HEK293 (cell line): ENCODE results near the gene PLEKHA6.

Source experiments
- MYNN ChIP-seq: fragments of 450-650 bp; formaldehyde crosslinking; IDR thresholded peaks from 2 replicates; pipeline ENCODE4 v1.5.1; 2016; ENCODE audit warnings: missing biosample characterization, missing genetic modification characterization, borderline replicate concordance
- SP2 ChIP-seq: fragments of 450-650 bp; formaldehyde crosslinking; IDR thresholded peaks from 2 replicates; pipeline ENCODE4 v1.5.1; 2016; ENCODE audit warnings: missing biosample characterization, missing genetic modification characterization
- YY1 ChIP-seq: fragments of 450-650 bp; formaldehyde crosslinking; IDR thresholded peaks from 2 replicates; pipeline ENCODE4 v1.5.1; 2018; ENCODE audit warnings: missing biosample characterization, missing genetic modification characterization
- ZNF112 ChIP-seq: fragments of 450-650 bp; formaldehyde crosslinking; IDR thresholded peaks from 2 replicates; pipeline ENCODE4 v1.5.0; 2017; ENCODE audit warnings: missing biosample characterization, missing genetic modification characterization
- ZNF2 ChIP-seq: fragments of 450-650 bp; formaldehyde crosslinking; IDR thresholded peaks from 2 replicates; pipeline ENCODE4 v1.5.1; 2016; ENCODE audit warnings: missing biosample characterization, missing genetic modification characterization
- ZNF211 ChIP-seq: fragments of 450-650 bp; formaldehyde crosslinking; IDR thresholded peaks from 2 replicates; pipeline ENCODE4 v1.5.1; 2016; ENCODE audit warnings: low read depth, missing biosample characterization, missing genetic modification characterization
- ZNF239 ChIP-seq: fragments of 450-650 bp; formaldehyde crosslinking; IDR thresholded peaks from 2 replicates; pipeline ENCODE4 v1.5.1; 2016; ENCODE audit warnings: missing biosample characterization, missing genetic modification characterization
- ZNF423 ChIP-seq: fragments of 450-650 bp; formaldehyde crosslinking; IDR thresholded peaks from 2 replicates; pipeline ENCODE4 v1.5.1; 2016; ENCODE audit warnings: missing biosample characterization, missing genetic modification characterization
- TF ChIP-seq, protein P1 (sequence below): fragments of 450-650 bp; formaldehyde crosslinking; IDR thresholded peaks from 2 replicates; pipeline ENCODE4 v1.5.1; 2016; ENCODE audit warnings: missing biosample characterization, missing genetic modification characterization
- TF ChIP-seq, protein P2 (sequence below): fragments of 450-650 bp; IDR thresholded peaks from 2 replicates; pipeline ENCODE4 v1.5.1; 2018; ENCODE audit warnings: missing biosample characterization, mild to moderate bottlenecking, missing genetic modification characterization

DNA sequence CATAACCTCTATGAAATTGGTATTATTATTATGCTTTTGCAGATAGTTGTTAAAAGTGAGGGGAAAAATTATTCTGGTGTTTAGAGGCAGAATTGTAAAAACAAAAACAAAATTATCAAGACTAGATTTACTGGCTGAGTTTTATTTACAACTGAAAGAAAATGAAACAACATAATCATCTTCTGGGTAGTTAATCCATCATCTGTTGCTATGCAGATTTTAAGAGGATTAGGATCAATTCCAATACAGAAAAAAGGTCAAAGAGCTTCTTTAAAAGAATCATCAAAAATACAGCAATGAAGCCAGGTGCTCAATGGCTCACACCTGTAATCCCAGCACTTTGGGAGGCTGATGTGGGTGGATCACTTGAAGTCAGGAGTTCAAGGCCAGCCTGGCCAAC lies 154.2 kb downstream of the PLEKHA6 start:
- TF ChIP-seq ZNF112 (tag by site-specific recombination) (no peak), ZNF211 (tag by site-specific recombination) (no peak), YY1 (tag by site-specific recombination) (no peak), MYNN (tag by site-specific recombination) (no peak), ZNF239 (tag by site-specific recombination) (no peak), ZNF2 (no peak), SP2 (no peak), ZNF423 (no peak)
- TF ChIP-seq, protein P1, sequence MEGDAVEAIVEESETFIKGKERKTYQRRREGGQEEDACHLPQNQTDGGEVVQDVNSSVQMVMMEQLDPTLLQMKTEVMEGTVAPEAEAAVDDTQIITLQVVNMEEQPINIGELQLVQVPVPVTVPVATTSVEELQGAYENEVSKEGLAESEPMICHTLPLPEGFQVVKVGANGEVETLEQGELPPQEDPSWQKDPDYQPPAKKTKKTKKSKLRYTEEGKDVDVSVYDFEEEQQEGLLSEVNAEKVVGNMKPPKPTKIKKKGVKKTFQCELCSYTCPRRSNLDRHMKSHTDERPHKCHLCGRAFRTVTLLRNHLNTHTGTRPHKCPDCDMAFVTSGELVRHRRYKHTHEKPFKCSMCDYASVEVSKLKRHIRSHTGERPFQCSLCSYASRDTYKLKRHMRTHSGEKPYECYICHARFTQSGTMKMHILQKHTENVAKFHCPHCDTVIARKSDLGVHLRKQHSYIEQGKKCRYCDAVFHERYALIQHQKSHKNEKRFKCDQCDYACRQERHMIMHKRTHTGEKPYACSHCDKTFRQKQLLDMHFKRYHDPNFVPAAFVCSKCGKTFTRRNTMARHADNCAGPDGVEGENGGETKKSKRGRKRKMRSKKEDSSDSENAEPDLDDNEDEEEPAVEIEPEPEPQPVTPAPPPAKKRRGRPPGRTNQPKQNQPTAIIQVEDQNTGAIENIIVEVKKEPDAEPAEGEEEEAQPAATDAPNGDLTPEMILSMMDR: no peak
- TF ChIP-seq, protein P2, sequence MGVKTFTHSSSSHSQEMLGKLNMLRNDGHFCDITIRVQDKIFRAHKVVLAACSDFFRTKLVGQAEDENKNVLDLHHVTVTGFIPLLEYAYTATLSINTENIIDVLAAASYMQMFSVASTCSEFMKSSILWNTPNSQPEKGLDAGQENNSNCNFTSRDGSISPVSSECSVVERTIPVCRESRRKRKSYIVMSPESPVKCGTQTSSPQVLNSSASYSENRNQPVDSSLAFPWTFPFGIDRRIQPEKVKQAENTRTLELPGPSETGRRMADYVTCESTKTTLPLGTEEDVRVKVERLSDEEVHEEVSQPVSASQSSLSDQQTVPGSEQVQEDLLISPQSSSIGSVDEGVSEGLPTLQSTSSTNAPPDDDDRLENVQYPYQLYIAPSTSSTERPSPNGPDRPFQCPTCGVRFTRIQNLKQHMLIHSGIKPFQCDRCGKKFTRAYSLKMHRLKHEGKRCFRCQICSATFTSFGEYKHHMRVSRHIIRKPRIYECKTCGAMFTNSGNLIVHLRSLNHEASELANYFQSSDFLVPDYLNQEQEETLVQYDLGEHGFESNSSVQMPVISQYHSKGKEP (tag by site-specific recombination): no peak
